HG03175 (cell line): Measurements from ENCODE around the gene KIFC3.
"Not testable (repeated sequence)": the region's sequence is repeated elsewhere in the genome, so short reads cannot be mapped to it uniquely, and the experiment has no call there.

Source experiments
- ATAC-seq: cut with Tn5 transposase; IDR thresholded peaks from one replicate; pipeline ENCODE4 v1.9.1; 2021; ENCODE audit warnings: mild to moderate bottlenecking, moderate library complexity; ENCODE audit not compliant: unreplicated experiment

Gene KIFC3

GRCh38 chr16:57726433-57726947 is 75.8 kb downstream of the KIFC3 start:
- no peak for ATAC-seq

GRCh38 chr16:57725976-57726375 is 76.3 kb downstream of the KIFC3 start:
- no peak for ATAC-seq

- ATAC-seq, result no peak
Observed at GRCh38 chr16:57725554-57725953, 76.7 kb downstream of the KIFC3 start.

GRCh38 chr16:57725151-57725550 is 77.1 kb downstream of the KIFC3 start:
- no peak for ATAC-seq

- no peak for ATAC-seq
Observed at GRCh38 chr16:57724531-57724930, 77.8 kb downstream of the KIFC3 start.

- ATAC-seq, result no peak
Observed at GRCh38 chr16:57723170-57723569, 79.1 kb downstream of the KIFC3 start.

GRCh38 chr16:57722651-57723050 is 79.6 kb downstream of the KIFC3 start:
- ATAC-seq, result no peak

GRCh38 chr16:57722210-57722499 is 80.1 kb downstream of the KIFC3 start:
- ATAC-seq, result no peak

GRCh38 chr16:57721356-57722209 is 80.7 kb downstream of the KIFC3 start:
- ATAC-seq, result no peak

GRCh38 chr16:57720142-57720575 is 82.1 kb downstream of the KIFC3 start:
- no peak for ATAC-seq

GRCh38 chr16:57714047-57714446 is 88.2 kb downstream of the KIFC3 start:
- no peak for ATAC-seq

GRCh38 chr16:57713596-57713995 is 88.7 kb downstream of the KIFC3 start:
- no peak for ATAC-seq

- ATAC-seq, result not testable (repeated sequence)
Observed at GRCh38 chr16:57712569-57712968, 89.7 kb downstream of the KIFC3 start.

GRCh38 chr16:57711993-57712392 is 90.3 kb downstream of the KIFC3 start:
- ATAC-seq, result no peak

- no peak for ATAC-seq
Observed at GRCh38 chr16:57711346-57711745, 90.9 kb downstream of the KIFC3 start.

- no peak for ATAC-seq
Observed at GRCh38 chr16:57709663-57710062, 92.6 kb downstream of the KIFC3 start.
